Measurements from ENCODE around the gene C19orf38.

The C19orf38 gene

DNA sequence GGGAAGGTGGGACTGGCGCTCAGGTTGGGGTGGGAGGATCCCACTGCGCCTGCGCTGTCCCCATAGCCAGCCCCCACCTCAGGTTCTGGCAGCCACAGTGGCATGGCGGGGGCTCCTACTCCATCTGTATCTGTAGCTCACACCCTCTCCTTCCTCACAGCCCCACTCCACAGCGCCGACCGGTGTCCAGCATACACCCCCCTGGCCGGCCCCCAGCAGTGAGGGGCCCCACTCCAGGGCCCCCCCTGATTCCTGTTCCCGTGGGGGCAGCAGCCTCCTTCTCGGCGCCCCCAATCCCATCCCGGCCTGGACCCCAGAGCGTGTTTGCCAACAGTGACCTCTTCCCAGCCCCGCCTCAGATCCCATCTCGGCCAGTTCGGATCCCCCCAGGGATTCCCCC, 18.2 kb upstream of the C19orf38 start:
- H3F3A ChIP-seq (ENCODE audit: control insufficient read depth, insufficient read depth): peaks cover 4% of the 10 kb centered on the region
- no peaks in the 10 kb centered on the region for H3K9me3 ChIP-seq (ENCODE audit: control insufficient read depth, insufficient read depth, low read length)
- H3K4me2 ChIP-seq (ENCODE audit: low read length): no peak overlapping the region
- H3K9me2 ChIP-seq (replicated peaks; ENCODE audit: control insufficient read depth, low read length): no peaks in the 10 kb centered on the region
- H4K20me1 ChIP-seq (ENCODE audit: control insufficient read depth, insufficient read depth, low read depth, low read length): peaks cover 2% of the 10 kb centered on the region; the same call in 1 of the 2 replicates
- H3K27ac ChIP-seq (ENCODE audit: low read depth, low read length): no peak overlapping the region
- no peak overlapping the region for H3K4me3 ChIP-seq (ENCODE audit: low read length)
- TF ChIP-seq, protein P1, sequence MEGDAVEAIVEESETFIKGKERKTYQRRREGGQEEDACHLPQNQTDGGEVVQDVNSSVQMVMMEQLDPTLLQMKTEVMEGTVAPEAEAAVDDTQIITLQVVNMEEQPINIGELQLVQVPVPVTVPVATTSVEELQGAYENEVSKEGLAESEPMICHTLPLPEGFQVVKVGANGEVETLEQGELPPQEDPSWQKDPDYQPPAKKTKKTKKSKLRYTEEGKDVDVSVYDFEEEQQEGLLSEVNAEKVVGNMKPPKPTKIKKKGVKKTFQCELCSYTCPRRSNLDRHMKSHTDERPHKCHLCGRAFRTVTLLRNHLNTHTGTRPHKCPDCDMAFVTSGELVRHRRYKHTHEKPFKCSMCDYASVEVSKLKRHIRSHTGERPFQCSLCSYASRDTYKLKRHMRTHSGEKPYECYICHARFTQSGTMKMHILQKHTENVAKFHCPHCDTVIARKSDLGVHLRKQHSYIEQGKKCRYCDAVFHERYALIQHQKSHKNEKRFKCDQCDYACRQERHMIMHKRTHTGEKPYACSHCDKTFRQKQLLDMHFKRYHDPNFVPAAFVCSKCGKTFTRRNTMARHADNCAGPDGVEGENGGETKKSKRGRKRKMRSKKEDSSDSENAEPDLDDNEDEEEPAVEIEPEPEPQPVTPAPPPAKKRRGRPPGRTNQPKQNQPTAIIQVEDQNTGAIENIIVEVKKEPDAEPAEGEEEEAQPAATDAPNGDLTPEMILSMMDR (IDR thresholded peaks at IDR 0.05; ENCODE audit: low read depth, low read length, poor library complexity, severe bottlenecking): no peak
- TF ChIP-seq EZH2phosphoT487 (IDR thresholded peaks at IDR 0.05; ENCODE audit: borderline replicate concordance, low read length): no peak
- H3K79me2 ChIP-seq (ENCODE audit: control insufficient read depth, low read length): no peaks in the 10 kb centered on the region
- no peaks in the 10 kb centered on the region for H3K27me3 ChIP-seq (ENCODE audit: control insufficient read depth, low read length)
- peaks cover 48% of the 10 kb centered on the region for H3K36me3 ChIP-seq (ENCODE audit: control insufficient read depth, low read length)
- H3K4me1 ChIP-seq (ENCODE audit: control insufficient read depth, low read length): peaks cover under 1% of the 10 kb centered on the region

DNA sequence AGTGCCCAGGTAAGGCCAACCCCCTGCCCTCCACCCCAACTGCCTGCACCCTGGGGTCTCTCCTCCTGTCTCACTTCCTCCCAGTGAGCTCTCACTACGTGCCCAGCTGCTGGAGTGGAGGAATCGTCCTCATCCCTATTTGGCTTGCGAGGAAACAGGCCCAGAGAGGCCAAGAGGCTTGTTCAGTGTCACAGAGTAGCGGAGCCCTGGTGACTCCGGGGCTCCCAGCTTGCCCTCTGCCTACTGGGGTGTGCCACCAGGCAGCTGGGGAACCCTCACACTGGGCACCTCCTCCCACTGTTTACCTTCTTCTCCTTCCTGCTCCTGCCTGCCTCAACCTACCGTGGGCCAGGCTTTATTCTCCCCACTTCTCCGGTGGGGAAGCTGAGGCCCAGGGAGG, 17.8 kb upstream of the C19orf38 start:
- Histone ChIP-seq H3K27ac (ENCODE audit: low read depth, low read length) (no peak overlapping the region), H3K79me2 (ENCODE audit: control insufficient read depth, low read length) (no peaks in the 10 kb centered on the region), H4K20me1 (ENCODE audit: control insufficient read depth, insufficient read depth, low read depth, low read length) (peaks cover 5% of the 10 kb centered on the region; the same call in 1 of the 2 replicates), H3K27me3 (ENCODE audit: control insufficient read depth, low read length) (no peaks in the 10 kb centered on the region), H3F3A (ENCODE audit: control insufficient read depth, insufficient read depth) (peaks cover 4% of the 10 kb centered on the region), H3K9me3 (ENCODE audit: control insufficient read depth, insufficient read depth, low read length) (no peaks in the 10 kb centered on the region), H3K9me2 (replicated peaks; ENCODE audit: control insufficient read depth, low read length) (no peaks in the 10 kb centered on the region), H3K4me2 (ENCODE audit: low read length) (no peak overlapping the region), H3K4me1 (ENCODE audit: control insufficient read depth, low read length) (peaks cover 5% of the 10 kb centered on the region), H3K4me3 (ENCODE audit: low read length) (no peak overlapping the region), H3K36me3 (ENCODE audit: control insufficient read depth, low read length) (peaks cover 50% of the 10 kb centered on the region)
- no peak for TF ChIP-seq EZH2phosphoT487 (IDR thresholded peaks at IDR 0.05; ENCODE audit: borderline replicate concordance, low read length)
- TF ChIP-seq, protein P1 (IDR thresholded peaks at IDR 0.05; ENCODE audit: low read depth, low read length, poor library complexity, severe bottlenecking): no peak

DNA sequence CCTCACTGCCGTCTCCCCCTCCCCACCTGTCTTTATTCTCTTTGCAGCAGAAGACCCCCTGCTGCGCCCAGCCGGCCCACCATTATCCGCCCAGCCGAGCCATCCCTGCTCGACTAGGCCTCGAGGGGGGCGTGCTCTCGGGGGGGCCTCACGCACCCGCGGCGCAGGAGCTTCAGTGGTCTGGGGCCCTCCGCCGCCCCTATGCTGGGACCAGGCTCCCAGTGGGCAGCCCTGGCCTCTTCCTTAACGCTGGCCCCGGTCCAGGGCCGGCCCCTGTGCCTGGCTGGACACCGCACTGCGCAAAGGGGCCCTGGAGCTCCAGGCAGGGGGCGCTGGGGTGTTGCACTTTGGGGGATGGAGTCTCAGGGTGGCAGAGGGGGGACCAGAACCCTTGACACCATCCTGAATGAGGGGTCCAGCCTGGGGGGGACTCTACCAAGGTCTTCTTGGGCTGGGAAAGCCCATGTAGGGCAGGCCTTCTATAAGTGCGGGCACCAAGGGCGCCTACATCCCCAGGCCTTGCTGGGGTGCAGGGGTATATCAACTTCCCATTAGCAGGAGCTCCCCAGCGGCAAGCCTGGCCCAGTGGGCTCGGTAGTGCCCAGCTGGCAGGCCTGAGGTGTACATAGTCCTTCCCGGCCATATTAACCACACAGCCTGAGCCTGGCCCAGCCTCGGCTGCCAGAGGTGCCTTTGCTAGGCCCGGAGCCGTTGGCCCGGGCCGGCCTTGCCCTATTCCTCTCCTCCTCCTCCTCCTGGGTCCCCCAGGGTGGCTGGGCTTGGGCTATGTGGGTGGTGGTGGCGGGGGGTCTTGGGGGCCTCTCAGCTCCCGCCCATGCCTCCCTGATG, 17.1 kb upstream of the C19orf38 start:
- no peaks in the 10 kb centered on the region for H3K9me3 ChIP-seq (ENCODE audit: control insufficient read depth, insufficient read depth, low read length)
- H3K4me2 ChIP-seq (ENCODE audit: low read length): no peak overlapping the region
- peaks cover 4% of the 10 kb centered on the region for H3F3A ChIP-seq (ENCODE audit: control insufficient read depth, insufficient read depth)
- H3K9me2 ChIP-seq (replicated peaks; ENCODE audit: control insufficient read depth, low read length): no peaks in the 10 kb centered on the region
- TF ChIP-seq EZH2phosphoT487 (IDR thresholded peaks at IDR 0.05; ENCODE audit: borderline replicate concordance, low read length): no peak
- no peak overlapping the region for H3K27ac ChIP-seq (ENCODE audit: low read depth, low read length)
- H3K4me1 ChIP-seq (ENCODE audit: control insufficient read depth, low read length): peaks cover 6% of the 10 kb centered on the region
- no peaks in the 10 kb centered on the region for H3K79me2 ChIP-seq (ENCODE audit: control insufficient read depth, low read length)
- peaks cover 5% of the 10 kb centered on the region; the same call in 1 of the 2 replicates for H4K20me1 ChIP-seq (ENCODE audit: control insufficient read depth, insufficient read depth, low read depth, low read length)
- H3K4me3 ChIP-seq (ENCODE audit: low read length): no peak overlapping the region
- H3K27me3 ChIP-seq (ENCODE audit: control insufficient read depth, low read length): no peaks in the 10 kb centered on the region
- H3K36me3 ChIP-seq (ENCODE audit: control insufficient read depth, low read length): peaks cover 45% of the 10 kb centered on the region
